GM21423 (cell line): Measurements from ENCODE around the gene ABCD1.
"Not testable (repeated sequence)": the region's sequence is repeated elsewhere in the genome, so short reads cannot be mapped to it uniquely, and the experiment has no call there.

ENCODE experiments used
- ATAC-seq: cut with Tn5 transposase; IDR thresholded peaks from one replicate; pipeline ENCODE4 v1.9.1; 2021; ENCODE audit warnings: mild to moderate bottlenecking, moderate library complexity; ENCODE audit not compliant: unreplicated experiment

ABCD1 gene

DNA sequence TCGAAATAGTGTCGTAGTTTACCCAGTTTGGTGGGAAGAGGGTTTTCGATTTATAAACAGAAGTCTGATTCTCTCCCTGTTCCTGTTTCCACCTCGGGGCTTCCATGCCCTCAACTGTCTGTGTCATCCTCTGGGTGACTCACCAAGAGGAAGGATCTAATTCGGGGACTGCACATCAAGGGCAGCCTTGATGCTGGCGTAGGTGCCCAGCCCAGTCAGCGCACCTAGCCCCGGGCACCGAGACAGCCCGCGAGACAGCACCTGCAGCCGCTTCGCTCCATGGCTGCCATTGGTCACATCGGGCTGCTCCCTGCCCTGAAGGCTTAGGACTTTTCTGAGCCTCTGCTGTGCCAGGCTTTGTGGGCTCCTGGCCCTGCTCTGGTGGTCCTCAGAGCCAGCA is 7.7 kb downstream of the ABCD1 start:
- no peak for ATAC-seq

DNA sequence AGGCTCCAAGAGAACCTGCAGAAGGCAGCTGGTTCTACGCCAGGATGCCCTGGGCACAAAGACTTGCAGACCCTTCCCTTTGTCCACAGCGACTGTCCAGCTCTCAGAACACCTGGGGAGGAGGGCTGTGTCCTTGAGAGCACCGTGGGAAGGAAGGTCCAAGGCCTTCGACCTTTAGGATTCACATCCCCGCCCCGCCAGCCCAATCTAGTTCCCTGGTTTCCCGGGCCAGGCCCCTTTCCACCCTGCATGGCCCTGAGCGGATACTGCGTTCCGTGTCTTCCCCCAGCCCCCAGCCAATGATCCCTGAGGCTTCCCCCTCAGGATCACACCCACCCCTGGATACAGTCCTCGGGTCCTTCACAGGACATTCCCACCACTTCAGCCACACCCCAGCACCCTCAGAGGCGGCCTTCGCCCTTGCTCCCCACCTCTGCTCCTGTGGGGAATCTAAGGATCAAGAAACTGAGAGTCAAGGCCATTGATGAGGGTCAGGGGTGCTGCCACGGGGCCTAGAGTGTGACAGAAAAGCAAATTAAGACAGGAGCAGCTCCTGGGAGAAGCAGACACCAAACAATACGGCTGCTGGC is 9.1 kb downstream of the ABCD1 start:
- ATAC-seq, result no peak

DNA sequence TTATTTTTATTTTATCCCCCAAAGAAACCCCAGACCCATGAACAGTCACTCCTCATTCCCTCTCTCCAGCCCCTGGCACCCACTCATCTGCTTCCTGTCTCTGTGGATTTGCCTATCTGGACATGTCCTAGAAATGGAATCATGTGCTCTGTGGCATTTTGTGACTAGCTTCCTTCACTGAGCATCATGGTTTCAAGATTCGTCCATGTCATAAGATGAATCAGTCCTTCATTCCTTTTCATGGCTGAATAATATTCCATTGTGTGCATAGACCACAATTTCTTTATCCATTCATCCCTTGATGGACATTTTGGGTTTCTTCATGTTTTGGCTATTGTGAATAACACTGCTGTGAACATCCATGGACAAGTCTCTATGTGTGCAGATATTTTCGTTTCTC is 10.2 kb downstream of the ABCD1 start:
- no peak for ATAC-seq

DNA sequence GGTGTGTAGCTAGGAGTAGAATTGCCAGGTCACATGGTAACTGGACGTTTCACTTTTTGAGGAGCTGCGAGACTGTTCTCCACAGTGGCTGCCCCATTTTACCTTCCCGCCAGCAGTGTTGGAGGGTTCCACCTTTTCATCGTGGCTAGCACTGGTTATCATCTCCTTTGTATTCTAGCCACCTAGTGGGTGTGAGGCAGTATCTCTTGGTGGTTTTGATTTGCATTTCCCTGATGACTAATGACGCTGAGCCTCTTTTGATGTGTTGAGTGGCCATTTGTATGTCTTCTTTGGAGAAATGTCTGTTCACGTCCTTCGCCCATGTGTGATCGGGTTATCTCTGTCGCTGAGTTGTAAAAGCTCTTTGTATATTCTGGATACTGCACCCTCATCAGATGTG is 10.6 kb downstream of the ABCD1 start:
- no peak for ATAC-seq

DNA sequence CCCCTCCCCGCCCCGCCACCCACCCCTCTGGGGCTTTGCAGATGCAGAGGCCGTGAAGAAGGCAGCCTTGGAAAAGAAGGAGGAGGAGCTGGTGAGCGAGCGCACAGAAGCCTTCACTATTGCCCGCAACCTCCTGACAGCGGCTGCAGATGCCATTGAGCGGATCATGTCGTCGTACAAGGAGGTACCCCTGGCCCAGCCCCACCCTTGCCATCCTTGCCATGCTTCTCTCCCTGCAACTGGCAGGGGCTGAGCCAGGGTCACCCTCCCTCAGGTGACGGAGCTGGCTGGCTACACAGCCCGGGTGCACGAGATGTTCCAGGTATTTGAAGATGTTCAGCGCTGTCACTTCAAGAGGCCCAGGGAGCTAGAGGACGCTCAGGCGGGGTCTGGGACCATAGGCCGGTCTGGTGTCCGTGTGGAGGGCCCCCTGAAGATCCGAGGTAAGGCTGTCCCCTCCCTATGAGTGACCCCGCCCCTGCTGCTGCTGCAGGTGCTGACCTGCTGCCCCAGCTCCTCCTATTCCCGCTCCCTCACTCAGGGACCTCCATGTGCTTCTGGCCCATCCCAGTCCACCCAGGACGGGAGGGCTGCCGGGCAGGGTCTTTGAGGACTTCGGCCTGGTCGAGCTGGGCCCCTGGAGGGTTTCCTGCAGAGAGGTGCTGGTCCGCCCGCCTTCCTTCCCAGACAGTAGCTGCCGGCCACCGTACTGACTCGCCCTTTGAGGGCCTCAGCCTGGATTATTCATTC is 11.6 kb downstream of the ABCD1 start:
- no peak for ATAC-seq

DNA sequence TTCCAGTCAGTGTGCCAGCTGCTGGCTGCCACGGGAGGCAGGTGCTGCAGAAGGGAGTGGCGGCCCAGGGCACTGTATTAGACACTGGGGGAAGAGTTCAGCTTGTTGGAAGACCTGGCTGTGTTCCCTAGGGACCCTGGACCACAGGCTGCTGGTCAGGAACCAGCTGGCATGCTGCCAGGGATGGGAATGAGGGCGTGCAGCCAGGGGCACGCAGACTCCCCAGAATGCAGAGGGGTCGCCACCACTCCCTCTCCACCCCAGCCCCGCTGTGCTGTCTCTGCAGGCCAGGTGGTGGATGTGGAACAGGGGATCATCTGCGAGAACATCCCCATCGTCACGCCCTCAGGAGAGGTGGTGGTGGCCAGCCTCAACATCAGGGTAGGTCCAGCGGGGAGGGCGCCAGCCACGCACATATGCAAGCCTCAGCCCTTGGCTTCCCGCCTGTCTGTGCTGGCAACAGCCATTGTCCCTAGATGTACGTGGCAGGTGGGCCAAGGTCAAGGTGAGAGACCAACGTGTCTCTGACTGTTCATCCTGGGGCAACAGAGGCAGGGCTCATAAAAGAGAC is 12.3 kb downstream of the ABCD1 start:
- no peak for ATAC-seq

DNA sequence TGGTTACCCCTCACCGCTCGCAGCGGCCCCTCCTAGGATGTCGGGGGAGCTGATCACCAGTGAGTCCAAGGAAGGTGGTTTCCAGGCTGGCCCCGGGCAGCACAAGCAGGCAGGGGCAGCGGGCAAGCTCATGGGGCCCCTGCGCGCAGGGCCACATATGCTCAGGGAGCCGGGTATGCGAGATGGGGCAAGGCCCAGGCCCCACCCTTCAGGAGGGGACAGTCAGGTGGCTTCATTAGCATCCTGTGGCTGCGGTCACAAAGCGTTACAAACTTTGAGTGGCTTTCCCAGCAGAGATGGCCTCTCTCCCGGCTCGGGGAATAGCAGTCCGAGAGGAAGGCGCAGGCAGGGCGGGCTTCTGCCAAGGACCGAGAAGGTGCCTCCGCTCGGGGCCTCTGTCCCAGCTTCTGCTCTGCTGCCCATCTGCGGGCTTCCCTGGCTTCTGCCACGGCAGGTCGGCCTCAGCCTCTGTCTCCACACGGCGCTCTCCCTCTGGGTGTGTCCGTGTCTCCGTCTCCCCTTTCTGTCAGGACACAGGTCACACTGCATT is 13.5 kb downstream of the ABCD1 start:
- no peak for ATAC-seq

DNA sequence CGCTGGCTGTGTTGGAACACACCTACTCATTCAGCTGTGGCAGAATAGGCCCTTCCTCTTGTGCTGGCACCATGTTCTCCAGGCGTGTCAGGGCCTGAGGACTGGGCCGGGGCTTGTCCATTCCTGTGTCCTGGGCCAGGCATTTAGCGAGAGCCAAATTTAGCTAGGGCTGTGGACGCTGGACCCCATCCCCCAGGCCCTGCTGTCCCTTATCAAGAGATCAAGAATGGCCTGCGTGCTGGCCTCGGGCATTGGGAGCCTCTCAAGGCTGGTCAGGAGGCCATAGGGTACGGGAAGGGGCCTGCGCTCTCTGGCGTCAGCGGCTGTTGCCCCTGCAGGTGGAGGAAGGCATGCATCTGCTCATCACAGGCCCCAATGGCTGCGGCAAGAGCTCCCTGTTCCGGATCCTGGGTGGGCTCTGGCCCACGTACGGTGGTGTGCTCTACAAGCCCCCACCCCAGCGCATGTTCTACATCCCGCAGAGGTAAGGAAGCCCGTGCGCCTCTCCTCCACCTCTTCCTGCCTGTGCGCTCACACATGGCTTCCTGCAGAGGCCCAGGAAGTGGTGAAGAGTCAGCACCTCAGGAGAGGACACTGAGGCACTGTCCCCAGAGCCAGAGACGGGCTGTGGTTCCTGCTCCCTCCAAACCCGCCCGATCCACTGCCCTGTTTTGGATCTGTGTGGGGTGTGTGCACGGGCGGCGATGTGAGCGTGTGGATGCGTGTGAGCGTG is 15.3 kb downstream of the ABCD1 start:
- no peak for ATAC-seq

DNA sequence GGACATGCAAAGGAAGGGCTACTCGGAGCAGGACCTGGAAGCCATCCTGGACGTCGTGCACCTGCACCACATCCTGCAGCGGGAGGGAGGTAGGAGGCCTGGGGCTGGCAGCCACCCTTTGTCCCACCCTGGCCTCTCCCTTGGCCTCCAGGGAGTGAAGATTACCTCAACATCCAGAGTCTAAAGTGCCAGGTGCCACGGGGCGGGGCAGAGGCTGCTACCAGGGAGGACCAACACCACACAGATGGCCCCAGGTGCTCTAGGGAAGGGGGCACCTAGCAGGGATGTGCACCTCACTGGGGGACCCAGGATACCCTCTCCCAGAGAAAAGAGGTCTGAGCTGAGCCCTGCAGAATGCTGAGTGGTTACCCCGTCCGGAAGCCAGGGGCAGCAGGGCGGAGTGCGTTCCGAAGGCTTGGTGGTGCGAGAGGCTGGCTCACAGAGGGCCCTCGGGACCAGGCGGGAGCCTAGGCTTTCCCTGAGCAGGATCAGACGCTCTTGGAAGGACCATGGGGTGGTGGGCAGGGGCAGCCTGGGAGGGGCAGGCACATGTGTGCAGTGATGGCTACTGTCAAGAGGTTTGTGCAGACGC is 16.1 kb downstream of the ABCD1 start:
- ATAC-seq, result no peak

DNA sequence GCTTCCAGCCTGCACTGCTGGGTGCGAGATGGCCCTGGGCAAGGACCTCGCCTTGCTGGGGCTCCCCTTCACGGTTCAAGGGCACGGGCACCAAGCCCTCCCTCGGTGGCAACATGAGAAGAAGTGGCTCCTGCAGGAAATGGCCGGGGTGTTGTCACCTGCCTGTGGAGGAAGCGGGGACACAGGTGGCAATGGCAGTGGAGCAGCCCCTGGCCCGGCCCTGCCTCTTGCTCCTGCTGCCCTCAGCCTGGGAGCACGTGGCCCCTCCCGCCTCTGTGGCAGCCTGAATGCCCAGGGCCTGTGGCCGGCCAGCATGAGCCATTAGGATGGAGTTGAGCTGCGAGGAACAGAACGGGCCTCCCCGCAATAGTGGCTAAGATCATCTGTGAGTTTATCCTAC is 16.8 kb downstream of the ABCD1 start:
- ATAC-seq, result no peak

DNA sequence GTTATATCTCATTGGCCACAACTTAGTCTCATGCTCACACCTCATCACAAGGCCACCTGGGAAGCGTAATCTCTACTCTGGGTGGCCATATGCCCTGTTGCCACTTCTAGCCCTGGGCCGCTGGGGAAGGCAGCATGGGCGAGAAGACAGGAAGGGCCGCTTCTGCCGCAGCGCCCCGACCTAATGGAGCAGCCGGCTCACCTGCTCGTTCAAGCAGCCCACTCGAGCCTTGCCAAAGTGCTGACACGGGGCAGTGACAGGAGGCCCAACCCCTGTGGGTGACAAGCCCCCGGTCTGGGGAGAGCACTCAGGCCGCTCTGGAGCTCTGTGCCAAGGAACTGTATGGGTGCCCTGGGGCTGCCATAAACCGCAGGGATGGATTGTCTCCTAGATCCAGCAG is 17.5 kb downstream of the ABCD1 start:
- not testable (repeated sequence) for ATAC-seq

DNA sequence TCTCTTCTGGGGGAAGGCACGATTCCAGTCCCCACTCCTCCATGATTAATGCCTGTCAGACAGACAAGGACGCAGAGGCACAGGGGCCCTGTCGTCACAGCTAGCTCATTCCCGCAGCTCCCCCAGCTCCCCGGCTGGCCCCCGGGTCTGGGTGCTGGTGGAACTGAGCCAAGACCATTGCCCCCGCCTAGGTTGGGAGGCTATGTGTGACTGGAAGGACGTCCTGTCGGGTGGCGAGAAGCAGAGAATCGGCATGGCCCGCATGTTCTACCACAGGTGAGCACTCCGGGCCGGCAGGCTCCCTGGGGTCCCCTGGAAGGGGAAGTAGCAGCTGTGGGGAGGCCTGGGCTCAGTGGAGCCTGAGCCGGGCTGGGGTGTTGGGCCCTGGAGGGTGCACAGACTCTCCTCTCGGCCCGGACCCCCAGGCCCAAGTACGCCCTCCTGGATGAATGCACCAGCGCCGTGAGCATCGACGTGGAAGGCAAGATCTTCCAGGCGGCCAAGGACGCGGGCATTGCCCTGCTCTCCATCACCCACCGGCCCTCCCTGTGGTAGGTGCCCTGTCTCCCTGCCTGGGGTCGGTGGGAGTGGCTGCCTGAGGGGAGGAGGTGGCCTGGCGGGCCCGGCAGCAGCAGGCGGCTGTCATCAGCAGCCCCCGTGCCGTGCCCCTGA is 18.3 kb downstream of the ABCD1 start:
- ATAC-seq, result not testable (repeated sequence)

DNA sequence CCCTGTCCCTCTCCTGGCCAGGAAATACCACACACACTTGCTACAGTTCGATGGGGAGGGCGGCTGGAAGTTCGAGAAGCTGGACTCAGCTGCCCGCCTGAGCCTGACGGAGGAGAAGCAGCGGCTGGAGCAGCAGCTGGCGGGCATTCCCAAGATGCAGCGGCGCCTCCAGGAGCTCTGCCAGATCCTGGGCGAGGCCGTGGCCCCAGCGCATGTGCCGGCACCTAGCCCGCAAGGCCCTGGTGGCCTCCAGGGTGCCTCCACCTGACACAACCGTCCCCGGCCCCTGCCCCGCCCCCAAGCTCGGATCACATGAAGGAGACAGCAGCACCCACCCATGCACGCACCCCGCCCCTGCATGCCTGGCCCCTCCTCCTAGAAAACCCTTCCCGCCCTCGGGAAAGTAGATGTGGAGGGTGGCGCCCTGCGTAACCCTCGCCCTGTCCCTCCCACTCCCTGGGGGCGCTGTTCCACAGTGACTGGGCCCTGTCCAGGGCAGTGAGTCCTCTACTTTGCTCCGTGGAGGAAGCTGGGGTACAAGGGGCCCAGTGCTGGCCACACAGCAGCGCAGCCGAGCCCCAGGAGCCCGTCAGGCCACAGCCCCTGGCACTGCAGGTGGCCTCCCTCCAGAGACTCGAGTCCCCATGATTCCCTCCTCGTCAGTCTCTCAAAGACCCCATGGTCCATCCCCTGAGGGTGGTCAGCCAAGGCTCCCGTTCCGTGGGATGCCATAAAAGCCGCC is 19.0 kb downstream of the ABCD1 start:
- not testable (repeated sequence) for ATAC-seq

DNA sequence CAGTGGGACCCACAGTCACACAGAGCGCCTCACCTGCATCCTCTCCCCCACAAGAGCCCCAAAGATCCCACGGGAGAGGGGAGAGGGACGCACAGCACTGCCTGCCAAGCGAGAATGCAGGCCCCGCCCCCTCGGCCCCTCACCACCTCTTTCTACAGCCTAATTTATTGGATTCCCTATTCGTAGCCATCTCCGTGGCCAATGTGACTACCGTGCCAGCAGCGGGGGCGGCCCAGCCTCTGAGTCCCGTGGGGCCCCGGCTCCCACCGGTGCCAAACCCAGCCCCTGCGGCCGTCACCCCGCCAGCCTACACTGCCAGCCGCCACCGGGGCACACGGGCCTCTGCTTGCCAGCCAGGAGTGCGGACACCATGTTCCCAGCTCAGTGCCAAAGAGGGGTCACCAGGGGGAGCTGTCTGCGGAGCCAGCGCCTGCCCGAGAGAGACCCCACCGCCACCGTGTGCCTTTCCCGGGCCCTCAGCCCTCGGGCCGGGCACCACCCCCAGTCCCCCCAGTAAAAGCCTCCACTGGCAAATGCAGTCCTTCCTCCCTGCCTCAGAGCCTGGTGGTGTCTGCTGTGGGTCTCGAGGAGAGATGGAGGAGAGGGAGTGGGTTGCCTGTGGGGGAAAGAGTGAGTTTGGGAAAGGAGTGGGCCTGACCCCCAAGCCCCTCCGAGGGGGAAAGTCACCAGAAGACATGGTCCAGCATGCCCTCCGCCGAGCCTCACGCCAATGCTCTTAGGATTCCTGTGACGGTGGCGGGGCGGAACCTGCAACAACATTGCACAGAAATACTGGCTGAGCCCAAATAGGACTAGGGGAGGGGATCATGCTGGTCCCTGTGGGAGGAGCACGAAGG is 19.8 kb downstream of the ABCD1 start:
- no peak for ATAC-seq

DNA sequence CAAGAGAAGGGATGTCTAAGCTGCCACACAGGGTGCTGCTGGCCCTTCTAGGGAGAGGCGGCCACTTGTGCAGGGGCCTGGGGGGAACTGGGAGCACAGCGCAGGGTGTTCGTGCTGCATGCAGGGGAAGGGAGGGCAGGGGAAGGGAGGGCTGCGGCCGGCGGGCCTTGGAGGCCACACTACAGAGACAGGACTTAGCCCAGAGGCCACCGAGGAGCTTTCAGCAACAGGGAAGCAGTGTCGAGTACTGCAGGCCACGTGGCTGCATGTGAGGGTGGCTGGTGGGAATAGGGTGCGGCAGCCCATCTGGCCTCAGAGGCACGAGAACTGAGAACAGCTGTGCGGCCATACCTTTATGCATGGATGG is 20.4 kb downstream of the ABCD1 start:
- ATAC-seq, result not testable (repeated sequence)

DNA sequence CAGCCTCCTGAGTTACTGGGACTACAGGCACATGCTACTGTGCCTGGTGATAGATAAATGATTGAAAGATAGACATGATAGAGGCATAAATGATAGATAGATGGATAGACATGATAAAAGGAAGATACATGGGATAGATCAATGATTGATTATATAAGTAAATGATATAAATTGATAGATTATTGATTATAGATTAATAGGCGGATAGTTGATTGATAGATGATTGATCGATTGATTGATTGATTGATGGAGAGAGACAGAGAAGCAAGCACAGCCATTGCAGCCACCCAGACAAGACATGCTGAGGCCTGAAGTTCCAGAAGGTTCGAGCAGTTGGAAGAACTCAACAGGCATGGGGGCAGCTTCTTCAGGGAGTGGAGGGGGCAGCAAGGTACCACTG is 21.7 kb downstream of the ABCD1 start:
- no peak for ATAC-seq

DNA sequence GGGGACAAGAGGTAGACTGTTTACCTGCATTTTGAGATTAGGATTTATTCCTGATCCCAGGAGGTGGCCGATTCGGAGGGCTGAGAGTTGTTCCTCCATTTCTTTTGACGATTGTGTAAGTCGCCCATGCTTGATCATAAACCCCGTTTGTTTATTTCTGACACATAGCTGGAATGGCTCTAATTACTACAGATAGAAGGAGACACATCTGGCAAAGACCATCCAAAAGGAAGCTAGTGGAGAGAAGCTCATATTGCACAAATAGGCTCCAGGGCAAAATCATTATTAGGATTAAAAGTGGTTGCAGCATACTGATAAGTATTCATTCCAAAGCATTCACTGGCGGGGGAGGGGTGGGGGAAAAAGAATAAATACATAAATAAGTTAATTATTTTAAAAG is 22.3 kb downstream of the ABCD1 start:
- ATAC-seq, result not testable (repeated sequence)

DNA sequence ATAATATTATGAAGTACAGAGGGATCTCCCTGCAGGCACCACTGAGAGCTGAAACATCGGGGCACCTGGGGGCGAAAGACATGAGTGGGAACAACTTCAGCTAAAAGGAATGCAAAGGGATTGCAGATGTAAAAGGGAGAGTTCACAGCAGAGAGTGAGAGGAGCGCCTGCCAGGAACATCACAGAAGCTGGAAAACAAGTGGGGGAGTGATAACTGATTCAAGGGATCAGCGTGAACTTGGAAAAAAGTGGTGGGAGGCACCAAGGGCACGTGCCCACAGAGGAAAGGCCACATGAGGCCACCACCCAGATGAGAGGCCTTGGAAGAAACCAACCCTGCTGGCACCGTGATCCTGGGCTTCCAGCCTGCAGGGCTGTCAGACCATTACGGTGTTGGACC is 24.4 kb downstream of the ABCD1 start:
- ATAC-seq, result not testable (repeated sequence)
